Tongue (tissue), 3 donors: ENCODE measurements around the gene IYD. TPM values are rescaled to one million over a fixed set of nuclear protein-coding genes. Genes with fewer than 3 reads are reported as not detected.
"Not testable (repeated sequence)": the region's sequence is repeated elsewhere in the genome, so short reads cannot be mapped to it uniquely, and the experiment has no call there.

Experiments
- DNase-seq: peaks from one replicate; pipeline ENCODE4 v3.0.0-alpha.2; 2015
- small RNA-seq: library from RNA; depleted of rRNA; stranded (forward); fragments of <200 nt; gene quantifications from one replicate; pipeline ENCODE3, GENCODE V24; 2014; ENCODE audit warnings: low replicate concordance
- total RNA-seq: library from RNA; depleted of rRNA; stranded (reverse); fragments of >200 nt; gene quantifications from one replicate; pipeline ENCODE4 v1.2.3, GENCODE V29; 2014

IYD gene
- total RNA-seq, 1 donor from 2014 or later, result not detected

GRCh38 chr6:150435360-150435759, 66.5 kb downstream of the IYD start:
- DNase-seq, result no peak

GRCh38 chr6:150435832-150436231, 67.0 kb downstream of the IYD start:
- DNase-seq, result no peak

- no peak for DNase-seq
Measured at GRCh38 chr6:150439373-150439772, 70.6 kb downstream of the IYD start.

- no peak for DNase-seq
Measured at GRCh38 chr6:150443621-150444020, 74.8 kb downstream of the IYD start.

- no peak for DNase-seq
Measured at GRCh38 chr6:150444308-150444707, 75.5 kb downstream of the IYD start.

GRCh38 chr6:150445486-150445885, 76.7 kb downstream of the IYD start:
- no peak for DNase-seq

GRCh38 chr6:150448221-150448620, 79.4 kb downstream of the IYD start:
- DNase-seq, result no peak

- DNase-seq, result not testable (repeated sequence)
Measured at GRCh38 chr6:150449055-150449454, 80.2 kb downstream of the IYD start.

- DNase-seq, result no peak
Measured at GRCh38 chr6:150450918-150451317, 82.1 kb downstream of the IYD start.

- peak; percentile 56 for DNase-seq
Measured at GRCh38 chr6:150451807-150452427, 83.1 kb downstream of the IYD start.

GRCh38 chr6:150452428-150453243, 83.8 kb downstream of the IYD start:
- peak; percentile 56 for DNase-seq

- DNase-seq, result no peak
Measured at GRCh38 chr6:150453357-150453756, 84.5 kb downstream of the IYD start.

Small RNA genes within 50 kb of the gene (small RNA-seq; reads per million reads assigned to genes)
- gene RNU4-7P, result 0.40 reads per million, percentile 66 among the genes with 10 or more reads in this experiment

Other genes starting within 250 kb of the IYD start
- 42.3 TPM for gene PPP1R14C, start 226.0 kb upstream of the IYD start, total RNA-seq
- 43.9 TPM for gene PLEKHG1, start 230.9 kb downstream of the IYD start, total RNA-seq